ENCODE results near the gene NOSIP.

- TF ChIP-seq EZH2 (IDR thresholded peaks at IDR 0.05) (no peak), POLR2AphosphoS5 (IDR thresholded peaks at IDR 0.05; ENCODE audit: borderline replicate concordance, low read depth, low read length) (no peak)
Measured at GRCh38 chr19:49541914-49542313, 38.4 kb downstream of the NOSIP start.

All from SK-N-MC (cell line).